NCI-H510A treated with DMSO at 0.1 percent for 48 hours (cell line): ENCODE data around the gene FOXD2.

ENCODE experiments used
- DNase-seq: peaks from one replicate; lab custom pipeline; 2025; lab: John Stamatoyannopoulos, UW

Gene FOXD2

GRCh38 chr1:47468709-47469389 is 31.0 kb downstream of the FOXD2 start:
- no peak for DNase-seq

- DNase-seq: no peak
These were observed 31.5 kb downstream of the FOXD2 start for GRCh38 chr1:47469390-47469759.

- no peak for DNase-seq
These were observed 32.1 kb downstream of the FOXD2 start for GRCh38 chr1:47469910-47470309.

- no peak for DNase-seq
These were observed 33.3 kb downstream of the FOXD2 start for GRCh38 chr1:47471163-47471562.

GRCh38 chr1:47474278-47475193 is 36.7 kb downstream of the FOXD2 start:
- no peak for DNase-seq

GRCh38 chr1:47477595-47478080 is 39.8 kb downstream of the FOXD2 start:
- no peak for DNase-seq

- peak; percentile 20 for DNase-seq
These were observed 40.2 kb downstream of the FOXD2 start for GRCh38 chr1:47478090-47478489.

GRCh38 chr1:47479664-47480063 is 41.8 kb downstream of the FOXD2 start:
- DNase-seq: no peak

GRCh38 chr1:47481936-47482335 is 44.1 kb downstream of the FOXD2 start:
- DNase-seq: no peak

GRCh38 chr1:47482786-47483185 is 44.9 kb downstream of the FOXD2 start:
- DNase-seq: no peak

GRCh38 chr1:47483651-47484050 is 45.8 kb downstream of the FOXD2 start:
- DNase-seq: no peak

- no peak for DNase-seq
These were observed 48.0 kb downstream of the FOXD2 start for GRCh38 chr1:47485817-47486216.

GRCh38 chr1:47487332-47487731 is 49.5 kb downstream of the FOXD2 start:
- DNase-seq: no peak

GRCh38 chr1:47487850-47488450 is 50.1 kb downstream of the FOXD2 start:
- DNase-seq: no peak
